Choroid plexus epithelial cell (primary cell): Measurements from ENCODE around the gene PLXNC1.
A peak's percentile ranks its signal among the peaks of the same experiment; 100 is the strongest.

Source experiments
- DNase-seq: peaks from one replicate; pipeline ENCODE4 v3.0.0-alpha.2; 2010; ENCODE audit warnings: low read depth
- H3K4me3 ChIP-seq: 2 replicates; pipeline ENCODE4 v1.5.1; 2011; ENCODE audit warnings: low read depth, mild to moderate bottlenecking, control low read depth, low read length, moderate library complexity
- TF ChIP-seq, protein P1 (sequence below): conservative IDR thresholded peaks from 2 replicates; pipeline ENCODE4 v1.5.1; 2011; ENCODE audit warnings: low read depth, mild to moderate bottlenecking, control low read depth, inconsistent platforms, low read length, moderate library complexity

PLXNC1 gene

DNA sequence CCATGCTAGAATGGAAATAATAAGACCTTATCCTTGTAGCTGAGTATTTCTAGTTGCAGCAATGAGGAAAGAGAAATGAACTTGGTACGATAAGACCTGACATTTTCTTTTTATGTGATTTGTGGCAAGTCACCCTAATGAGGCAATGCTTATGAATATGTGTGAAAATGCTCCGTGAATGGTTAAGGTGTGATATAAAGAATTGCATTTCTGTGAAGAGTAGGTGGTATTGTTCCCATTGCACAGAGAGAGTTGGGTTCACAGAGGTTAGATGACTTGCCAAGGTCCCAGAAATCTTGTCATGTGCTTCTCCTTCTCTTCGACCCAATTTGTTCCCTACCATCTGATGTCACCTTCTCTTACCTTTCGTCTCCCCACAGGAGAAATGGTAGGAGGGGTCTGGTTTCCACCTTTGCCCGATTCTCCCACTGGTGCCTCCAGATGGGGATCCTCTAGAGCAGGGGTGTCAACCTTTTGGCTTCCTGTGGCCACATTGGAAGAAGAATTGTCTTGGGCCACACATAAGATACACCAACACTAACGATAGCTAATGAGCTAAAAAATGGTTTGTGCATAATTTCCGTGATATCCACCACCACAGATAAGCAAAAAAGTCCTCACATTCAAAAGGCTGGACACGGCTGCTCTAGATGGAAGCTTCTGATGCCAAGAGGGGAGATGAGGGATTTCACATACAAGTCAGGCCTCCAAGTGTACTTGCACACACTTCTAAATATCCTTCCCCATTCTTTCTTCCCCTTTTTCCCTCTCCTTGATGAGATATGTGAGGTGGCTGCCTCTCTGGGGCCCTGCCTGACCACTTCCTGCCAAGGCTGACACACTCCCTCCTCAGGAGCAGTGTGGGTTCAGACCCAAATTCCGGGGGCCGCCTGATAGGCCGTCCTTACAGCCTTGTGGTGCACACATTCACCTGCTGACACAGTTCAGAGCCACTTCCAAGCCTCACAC lies 96.1 kb downstream of the PLXNC1 start:
- no peak overlapping the region for H3K4me3 ChIP-seq
- DNase-seq, result no peak
- TF ChIP-seq, protein P1, sequence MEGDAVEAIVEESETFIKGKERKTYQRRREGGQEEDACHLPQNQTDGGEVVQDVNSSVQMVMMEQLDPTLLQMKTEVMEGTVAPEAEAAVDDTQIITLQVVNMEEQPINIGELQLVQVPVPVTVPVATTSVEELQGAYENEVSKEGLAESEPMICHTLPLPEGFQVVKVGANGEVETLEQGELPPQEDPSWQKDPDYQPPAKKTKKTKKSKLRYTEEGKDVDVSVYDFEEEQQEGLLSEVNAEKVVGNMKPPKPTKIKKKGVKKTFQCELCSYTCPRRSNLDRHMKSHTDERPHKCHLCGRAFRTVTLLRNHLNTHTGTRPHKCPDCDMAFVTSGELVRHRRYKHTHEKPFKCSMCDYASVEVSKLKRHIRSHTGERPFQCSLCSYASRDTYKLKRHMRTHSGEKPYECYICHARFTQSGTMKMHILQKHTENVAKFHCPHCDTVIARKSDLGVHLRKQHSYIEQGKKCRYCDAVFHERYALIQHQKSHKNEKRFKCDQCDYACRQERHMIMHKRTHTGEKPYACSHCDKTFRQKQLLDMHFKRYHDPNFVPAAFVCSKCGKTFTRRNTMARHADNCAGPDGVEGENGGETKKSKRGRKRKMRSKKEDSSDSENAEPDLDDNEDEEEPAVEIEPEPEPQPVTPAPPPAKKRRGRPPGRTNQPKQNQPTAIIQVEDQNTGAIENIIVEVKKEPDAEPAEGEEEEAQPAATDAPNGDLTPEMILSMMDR, result no peak

DNA sequence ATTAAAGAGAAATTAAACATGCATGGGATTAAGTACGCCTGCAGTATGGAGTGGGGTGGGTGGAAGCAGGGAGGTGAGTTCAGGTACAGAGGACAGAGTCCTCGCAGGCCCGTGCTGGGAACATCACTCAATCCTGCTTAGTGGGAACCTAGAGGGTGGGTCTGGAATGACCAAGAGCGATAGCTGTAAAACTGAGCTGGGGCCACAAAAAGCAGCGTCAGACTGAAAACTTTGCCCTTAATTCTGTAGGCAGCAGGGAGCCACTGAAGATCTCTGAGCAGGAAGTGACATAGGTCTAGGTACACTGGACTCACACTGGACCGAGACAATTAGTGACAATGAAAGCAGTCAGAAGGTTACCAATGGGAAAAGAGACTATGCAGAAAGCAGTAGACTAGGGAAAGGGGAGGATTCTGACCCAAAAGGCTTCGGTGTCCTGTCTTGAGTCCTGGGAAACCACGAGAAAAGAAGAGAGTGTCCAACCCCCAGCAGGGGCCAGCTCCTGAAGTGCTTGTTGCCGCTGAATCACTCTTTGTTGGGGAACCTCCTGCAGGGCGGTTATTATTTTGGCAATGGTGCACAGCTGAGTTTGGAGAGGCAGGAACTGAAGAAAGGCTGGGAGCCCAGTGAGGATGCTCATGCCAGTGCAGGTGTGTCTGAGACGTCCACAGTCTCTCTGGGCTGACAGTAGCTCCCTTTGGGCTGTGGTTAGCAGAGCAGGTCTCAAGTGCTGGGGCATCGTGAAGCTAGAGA lies 97.4 kb downstream of the PLXNC1 start:
- DNase-seq, result peak; percentile 62
- TF ChIP-seq, protein P1, result peak; percentile 9
- no peak overlapping the region for H3K4me3 ChIP-seq

DNA sequence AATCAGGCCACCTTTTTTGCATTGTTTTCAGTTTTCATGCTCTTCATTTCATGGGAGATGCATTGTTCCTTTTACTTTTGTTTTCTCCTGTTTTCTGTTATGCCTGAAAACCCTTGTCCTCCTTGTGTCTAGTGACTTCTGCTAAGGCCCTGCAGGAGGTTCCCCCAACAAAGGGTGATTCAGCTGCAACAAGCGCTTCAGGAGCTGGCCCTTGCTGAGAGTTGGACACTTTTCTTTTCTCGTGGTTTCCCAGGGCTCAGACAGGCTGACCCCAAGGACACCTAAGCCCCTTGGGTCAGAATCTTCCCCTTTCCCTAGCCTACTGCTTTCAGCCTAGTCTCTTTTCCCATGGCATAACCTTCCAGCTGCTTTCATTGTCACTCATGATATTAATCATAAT lies 98.9 kb downstream of the PLXNC1 start:
- TF ChIP-seq, protein P1, result no peak
- H3K4me3 ChIP-seq, result no peak overlapping the region
- peak; percentile 69 for DNase-seq

DNA sequence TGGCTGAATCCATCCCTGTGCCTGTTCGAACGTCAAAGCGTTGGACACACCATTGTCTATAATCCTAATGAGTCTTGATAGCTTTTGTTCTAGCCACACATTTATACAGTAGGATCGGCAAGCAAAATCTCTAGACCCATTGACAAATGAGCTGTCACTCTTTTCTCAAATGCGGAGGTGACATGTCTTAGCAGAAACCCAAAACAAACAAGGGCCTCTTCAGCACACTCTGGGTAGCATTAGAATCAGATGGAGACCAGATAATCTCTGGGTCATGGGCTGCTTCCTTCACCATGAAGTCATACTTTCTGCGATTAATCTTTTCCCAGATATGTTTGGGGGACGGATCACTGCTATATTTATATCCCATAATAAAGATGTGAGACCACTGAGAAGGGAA lies 100.2 kb downstream of the PLXNC1 start:
- no peak for DNase-seq
- no peak overlapping the region for H3K4me3 ChIP-seq
- TF ChIP-seq, protein P1, result no peak

DNA sequence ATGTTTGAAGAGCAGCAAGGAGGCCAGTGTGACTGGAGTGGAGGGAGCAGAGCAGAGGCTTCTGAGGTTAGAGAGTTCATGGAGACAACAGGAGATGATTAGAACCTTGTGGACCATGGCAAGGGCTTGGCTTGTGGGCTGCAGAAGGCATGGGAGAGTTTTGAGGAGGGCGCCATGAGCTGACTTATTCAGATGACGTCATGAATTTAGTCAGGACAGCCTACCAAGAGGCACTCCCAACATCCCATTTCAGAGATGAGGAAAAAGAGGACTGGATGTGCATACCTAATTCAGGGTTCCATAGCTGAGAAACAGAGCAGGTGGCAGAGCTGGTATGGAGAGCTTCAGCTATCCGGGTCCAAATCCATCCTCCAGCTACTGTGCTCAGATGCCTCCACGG lies 101.8 kb downstream of the PLXNC1 start:
- no peak for DNase-seq
- TF ChIP-seq, protein P1, result no peak
- no peak overlapping the region for H3K4me3 ChIP-seq

DNA sequence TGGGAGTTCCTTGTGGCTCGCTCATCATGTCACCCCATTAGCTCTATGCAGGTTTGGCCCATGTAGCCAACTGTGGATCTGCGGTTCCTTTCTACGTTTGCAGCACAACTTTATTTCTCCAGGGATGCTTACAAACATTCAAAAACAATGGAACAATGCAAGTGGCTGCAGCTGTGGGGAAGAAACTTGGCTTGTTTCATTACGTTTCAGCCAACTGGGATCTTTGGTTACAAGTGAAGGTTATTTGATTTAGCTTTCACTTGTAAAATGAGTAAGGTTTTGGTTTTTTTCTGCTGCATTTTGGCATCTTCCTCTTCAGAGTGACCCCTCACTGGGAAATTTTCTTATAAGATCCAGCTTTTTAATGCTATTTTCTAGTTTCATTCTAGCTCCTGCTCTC lies 105.9 kb downstream of the PLXNC1 start:
- DNase-seq, result no peak
- TF ChIP-seq, protein P1, result no peak
- H3K4me3 ChIP-seq, result no peak overlapping the region
